Cerebellar nuclear complex (tissue), 1 donor: ENCODE data around the gene CHST3.

Experiments
- DNase-seq, 2 experiments: peaks; one replicate each; lab custom pipeline; 2025; lab: John Stamatoyannopoulos, UW

CHST3 gene

DNA sequence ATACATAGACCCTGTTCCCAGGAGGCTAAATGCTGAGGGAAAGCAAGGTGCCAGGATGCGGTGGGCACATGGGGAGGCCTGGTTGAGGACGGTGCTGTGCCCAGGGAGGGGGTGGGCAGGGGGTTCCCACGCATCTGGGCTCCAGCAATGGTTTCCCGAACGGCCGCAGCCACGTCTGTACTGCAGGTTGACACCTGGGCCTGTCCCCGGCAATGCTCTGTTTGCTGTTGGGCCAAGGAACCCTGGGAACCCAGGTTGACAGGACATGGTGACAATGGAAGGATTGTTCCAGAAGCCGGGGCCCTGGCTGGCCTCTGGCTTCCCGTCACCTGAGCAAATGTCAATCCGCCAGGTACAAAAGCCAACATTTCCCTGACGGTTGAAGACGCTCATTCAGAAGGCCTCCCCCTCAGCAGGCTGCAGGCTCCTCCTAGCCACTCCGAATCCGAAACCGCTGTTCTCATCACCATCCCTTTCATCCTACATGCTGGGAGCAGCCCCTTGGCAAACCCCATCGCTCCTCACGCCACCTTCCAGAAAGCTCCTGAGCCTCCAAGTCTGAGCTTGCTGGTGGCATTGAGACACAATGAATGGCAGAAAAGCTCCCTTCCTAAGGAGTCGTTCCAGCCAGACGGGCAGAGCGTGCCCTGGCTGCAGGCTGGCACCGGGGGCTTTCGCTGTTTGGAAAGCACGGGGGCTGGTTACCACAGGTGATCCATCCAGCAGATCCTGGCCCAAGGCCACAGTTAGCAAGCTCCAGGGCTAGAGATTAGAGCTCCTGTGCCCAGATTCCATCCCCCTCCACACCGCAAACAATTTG, 92.9 kb downstream of the CHST3 start:
- DNase-seq: no peak

DNA sequence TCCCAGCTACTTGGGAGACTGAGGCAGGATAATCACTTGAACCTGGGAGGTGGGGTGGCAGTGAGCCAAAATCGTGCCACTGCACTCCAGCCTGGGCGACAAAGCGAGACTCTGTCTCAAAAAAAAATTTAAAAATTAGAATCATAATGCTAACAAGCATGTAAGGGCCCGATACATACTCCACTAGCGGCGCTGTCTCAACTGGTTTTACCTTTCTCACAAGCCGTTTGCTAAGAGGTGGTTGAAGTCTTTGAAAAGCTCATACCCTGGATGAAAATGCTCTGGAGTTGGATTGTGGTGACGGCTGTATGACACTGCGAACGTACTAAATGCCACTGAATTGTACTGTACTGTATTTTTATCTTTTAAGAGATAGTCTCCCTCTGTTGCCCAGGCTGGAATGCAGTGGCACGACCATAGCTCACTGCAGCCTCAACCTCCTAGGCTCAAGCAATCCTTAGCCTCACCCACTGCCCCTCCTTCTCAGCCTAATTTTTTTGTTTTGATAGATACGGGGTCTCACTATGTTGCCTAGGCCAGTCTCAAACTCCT, 94.2 kb downstream of the CHST3 start:
- DNase-seq: no peak

DNA sequence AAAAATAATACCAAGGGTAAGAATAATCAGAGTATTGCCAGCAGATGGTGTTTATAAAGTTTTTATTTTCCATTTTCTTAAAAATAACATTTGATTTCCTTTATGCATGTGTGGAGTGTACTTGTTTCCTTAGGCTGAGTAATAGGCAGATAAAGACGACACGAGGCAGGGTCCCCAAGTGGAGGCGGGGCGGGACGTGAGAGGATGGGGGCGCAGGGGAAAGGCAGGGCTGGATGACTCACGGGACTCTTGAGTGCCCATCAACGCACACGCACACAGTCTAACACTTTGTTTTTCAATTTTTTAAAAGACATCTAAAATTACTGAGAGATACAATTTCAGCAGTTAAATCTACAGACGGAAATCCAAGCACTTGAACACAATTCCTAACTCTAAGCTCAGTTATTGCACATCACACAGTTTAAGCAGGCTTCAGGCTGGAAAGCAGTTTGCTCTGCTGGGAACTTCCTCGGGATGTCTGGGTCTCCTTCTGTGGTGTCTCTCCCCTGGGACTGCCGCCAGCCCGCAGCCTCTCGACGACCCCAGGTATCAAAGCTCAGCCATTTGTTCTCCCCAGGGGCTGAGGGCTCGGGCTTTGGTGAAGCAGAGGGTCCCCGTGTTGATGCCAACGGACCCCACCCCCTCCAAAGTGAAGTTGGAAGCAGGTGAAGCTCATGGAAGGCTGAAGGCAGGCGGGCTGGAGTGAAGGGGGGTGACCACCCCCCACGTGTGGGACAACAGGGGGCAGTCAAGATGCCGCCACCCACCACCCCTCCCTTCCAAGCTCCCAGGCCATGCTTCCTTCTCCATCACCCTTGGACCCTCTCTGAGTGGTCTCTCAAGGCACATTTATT, 95.0 kb downstream of the CHST3 start:
- DNase-seq: no peak

DNA sequence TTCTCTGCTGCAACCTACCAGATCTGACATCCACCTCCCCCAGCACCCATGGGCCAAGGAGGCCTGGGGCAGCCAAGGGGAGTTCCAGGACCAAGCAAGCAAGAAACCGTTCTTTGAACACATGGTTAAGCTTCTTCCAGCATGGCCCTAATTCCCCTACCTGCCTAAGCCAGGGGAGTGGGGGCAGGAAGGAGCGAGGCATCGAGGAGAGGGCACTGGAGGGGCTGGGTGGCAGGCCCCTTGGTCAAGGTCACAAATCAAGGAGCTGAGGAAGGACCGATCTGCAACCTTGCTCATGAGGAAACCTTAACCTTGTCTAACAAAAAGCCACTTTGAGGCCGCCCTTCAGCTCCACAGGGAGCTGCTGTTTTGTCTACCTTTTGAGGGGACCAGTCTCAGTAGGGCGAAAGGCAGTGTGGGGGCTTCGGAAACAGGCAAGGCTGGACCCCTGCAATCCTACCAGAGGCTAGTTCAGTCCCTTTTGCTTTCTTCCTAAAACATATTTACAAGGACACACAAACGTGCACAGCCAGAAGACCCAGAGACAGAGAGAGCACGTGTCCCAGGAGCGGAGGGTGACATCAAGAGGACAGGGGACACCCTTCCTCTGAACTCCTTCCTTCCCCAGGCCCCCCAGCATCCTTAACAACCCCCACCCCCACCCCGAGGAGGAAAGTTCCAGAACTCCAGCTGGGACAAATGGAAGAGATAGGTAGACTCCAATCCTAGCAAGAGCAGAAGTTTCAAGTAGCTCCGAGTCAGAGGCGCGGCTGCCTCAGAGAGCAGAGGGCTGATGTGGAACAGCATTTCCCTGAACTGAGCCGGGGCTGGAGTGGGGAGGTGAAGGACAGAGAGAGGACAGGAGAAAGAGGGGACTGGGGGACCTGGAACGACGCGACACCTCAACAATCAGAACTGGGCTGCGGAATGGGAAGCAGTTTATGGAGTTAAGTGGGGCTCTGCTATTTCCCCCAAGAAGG, 95.9 kb downstream of the CHST3 start:
- no peak for DNase-seq

DNA sequence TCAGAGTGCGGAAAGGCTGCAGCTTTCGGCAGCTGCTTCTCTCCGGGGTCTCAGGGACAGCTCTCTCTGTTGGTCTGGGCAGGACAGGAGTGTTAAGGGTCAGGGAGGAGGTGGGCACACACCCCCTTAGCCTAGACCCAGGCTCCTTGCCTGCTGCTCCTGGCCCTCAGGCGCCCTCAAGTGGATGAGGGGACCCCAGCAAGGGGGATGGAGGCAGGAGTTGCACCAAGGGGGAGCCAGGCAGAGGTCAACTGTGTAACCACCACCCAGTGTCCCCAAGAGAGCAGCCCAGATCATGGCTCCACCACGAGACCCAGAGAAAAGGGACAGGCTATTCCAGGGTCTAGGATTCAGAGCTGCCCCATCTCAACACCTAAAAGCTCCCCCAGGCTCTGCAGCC, 97.3 kb downstream of the CHST3 start:
- DNase-seq: no peak

DNA sequence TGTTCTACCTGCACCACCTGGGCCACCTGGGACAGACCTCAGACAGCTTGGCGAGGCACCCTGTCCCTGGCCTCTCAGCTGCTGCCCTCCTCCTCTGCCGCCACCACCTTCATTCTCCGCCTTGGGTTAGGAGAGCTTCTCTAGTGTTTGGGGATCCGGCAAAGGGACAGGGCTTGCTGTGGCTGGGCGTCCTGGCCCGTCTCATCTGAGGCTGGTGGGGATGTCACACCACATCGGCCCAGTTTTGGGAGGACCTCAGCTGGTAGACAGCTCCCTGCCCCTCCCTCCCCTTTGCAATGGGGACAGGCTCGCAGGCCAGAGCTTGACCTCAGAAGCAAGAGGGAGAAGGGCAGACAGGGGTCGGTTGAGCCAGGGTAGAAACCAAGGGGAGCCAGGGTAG, 97.7 kb downstream of the CHST3 start:
- DNase-seq: no peak

DNA sequence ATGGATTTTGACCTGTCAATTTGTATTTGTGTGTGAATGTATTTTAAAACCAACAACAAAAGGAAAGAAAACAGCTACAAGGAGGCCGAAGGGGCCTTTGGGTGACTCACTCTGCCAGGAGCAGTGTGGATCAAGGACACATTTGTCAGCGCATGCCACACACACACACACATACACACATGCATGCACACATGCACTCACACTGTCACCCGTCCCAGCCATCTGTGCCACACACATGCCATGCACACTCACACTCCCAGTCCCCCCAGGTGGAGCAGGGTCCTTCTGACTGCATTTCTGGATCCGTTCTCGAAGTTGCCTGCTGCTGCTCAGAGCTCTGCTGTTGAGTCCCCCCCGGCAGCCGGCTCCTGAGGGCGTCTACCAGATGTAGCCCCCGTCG, 98.2 kb downstream of the CHST3 start:
- DNase-seq: no peak
